NK-92 (cell line): ENCODE data around the gene EZH2.

Experiments used
- DNase-seq: peaks from one replicate; lab custom pipeline; 2025; ENCODE audit not compliant: unreplicated experiment; lab: John Stamatoyannopoulos, UW

Gene EZH2

GRCh38 chr7:148856891-148857290 is 27.2 kb downstream of the EZH2 start:
- DNase-seq, result no peak

- DNase-seq, result no peak
Observed at GRCh38 chr7:148856578-148856881, 27.6 kb downstream of the EZH2 start.

GRCh38 chr7:148854983-148855382 is 29.1 kb downstream of the EZH2 start:
- no peak for DNase-seq

GRCh38 chr7:148852272-148852671 is 31.8 kb downstream of the EZH2 start:
- DNase-seq, result no peak

- DNase-seq, result no peak
Observed at GRCh38 chr7:148850564-148850963, 33.5 kb downstream of the EZH2 start.

GRCh38 chr7:148849393-148850098 is 34.5 kb downstream of the EZH2 start:
- DNase-seq, result no peak

- DNase-seq, result no peak
Observed at GRCh38 chr7:148847815-148848734, 36.0 kb downstream of the EZH2 start.

GRCh38 chr7:148838905-148839304 is 45.2 kb downstream of the EZH2 start:
- no peak for DNase-seq

GRCh38 chr7:148835854-148836253 is 48.2 kb downstream of the EZH2 start:
- no peak for DNase-seq

GRCh38 chr7:148834605-148835004 is 49.5 kb downstream of the EZH2 start:
- no peak for DNase-seq

- no peak for DNase-seq
Observed at GRCh38 chr7:148831782-148832181, 52.3 kb downstream of the EZH2 start.

GRCh38 chr7:148830897-148831692 is 53.0 kb downstream of the EZH2 start:
- no peak for DNase-seq

GRCh38 chr7:148828965-148829364 is 55.1 kb downstream of the EZH2 start:
- no peak for DNase-seq

- DNase-seq, result no peak
Observed at GRCh38 chr7:148825338-148825737, 58.8 kb downstream of the EZH2 start.

- no peak for DNase-seq
Observed at GRCh38 chr7:148824864-148825263, 59.2 kb downstream of the EZH2 start.

GRCh38 chr7:148821422-148821821 is 62.7 kb downstream of the EZH2 start:
- no peak for DNase-seq

GRCh38 chr7:148819697-148820360 is 64.3 kb downstream of the EZH2 start:
- DNase-seq, result no peak

- no peak for DNase-seq
Observed at GRCh38 chr7:148815612-148816011, 68.5 kb downstream of the EZH2 start.

- DNase-seq, result no peak
Observed at GRCh38 chr7:148814922-148815559, 69.0 kb downstream of the EZH2 start.

- no peak for DNase-seq
Observed at GRCh38 chr7:148813890-148814289, 70.2 kb downstream of the EZH2 start.

- no peak for DNase-seq
Observed at GRCh38 chr7:148811892-148812291, 72.2 kb downstream of the EZH2 start.
